Lower lobe of right lung (tissue), 2 donors: ENCODE results near the gene OR56B1. TPM values are rescaled to one million over a fixed set of nuclear protein-coding genes. Genes with fewer than 3 reads are reported as not detected.

Experiments
- ATAC-seq, 2 donors: fragments of 200-7000 bp; cut with Tn5 transposase; one replicate each; pipeline ENCODE4 v1.9.1; 2020 to 2022; ENCODE audit warnings: mild to moderate bottlenecking in 2 of 2, moderate library complexity in 2 of 2
- DNase-seq: peaks from one replicate; pipeline ENCODE4 v3.0.0-alpha.2; 2020
- H3K27ac ChIP-seq: fragments of 200-600 bp; one replicate; pipeline ENCODE4 v1.8.0; 2022
- H3K27me3 ChIP-seq: fragments of 200-600 bp; one replicate; pipeline ENCODE4 v1.8.0; 2022; ENCODE audit warnings: low read depth
- H3K36me3 ChIP-seq: fragments of 200-600 bp; one replicate; pipeline ENCODE4 v1.8.0; 2022; ENCODE audit warnings: mild to moderate bottlenecking
- H3K4me1 ChIP-seq: fragments of 200-600 bp; one replicate; pipeline ENCODE4 v1.8.0; 2022
- H3K4me3 ChIP-seq: fragments of 200-600 bp; one replicate; pipeline ENCODE4 v1.8.0; 2022; ENCODE audit warnings: mild to moderate bottlenecking
- H3K9me3 ChIP-seq: fragments of 200-600 bp; one replicate; pipeline ENCODE4 v1.8.0; 2022
- CTCF ChIP-seq: fragments of 200-600 bp; IDR thresholded peaks from one replicate; pipeline ENCODE4 v1.8.0; 2022; ENCODE audit warnings: antibody characterized with exemption, mild to moderate bottlenecking
- intact Hi-C: fragments of 100-400 bp; cut with DNase I; formaldehyde crosslinking; loops from one replicate; pipeline ENCODE4 v1.11.0; 2022
- total RNA-seq: library from RNA; stranded (reverse); fragmentation: NEBNext Ultra II Directional; extraction: Animal tissue kit (Norgen Biotek cat#: 25700); gene quantifications from one replicate; pipeline ENCODE4 v1.2.1, GENCODE V29; 2021
- donor health status: DM: no; HTN: yes; CAD: no; lungs with severe emphysema.

Gene OR56B1
- total RNA-seq, 1 donor from 2014 or later, result not detected

- no peaks in the 10 kb centered on the region for H3K27me3 ChIP-seq
- intact Hi-C loops, result no loop called here
- peaks cover 92% of the 10 kb centered on the region for H3K36me3 ChIP-seq
- H3K4me1 ChIP-seq, result peaks cover 16% of the 10 kb centered on the region
- H3K9me3 ChIP-seq, result no peaks in the 10 kb centered on the region
- H3K4me3 ChIP-seq, result no peak overlapping the region
- no peak overlapping the region for H3K27ac ChIP-seq
- TF ChIP-seq CTCF, result no peak
- ATAC-seq (peak in 1 of 2 donors; percentile 23), DNase-seq (no peak)
Observed at GRCh38 chr11:5700421-5701054, 35.7 kb upstream of the OR56B1 start.

DNA sequence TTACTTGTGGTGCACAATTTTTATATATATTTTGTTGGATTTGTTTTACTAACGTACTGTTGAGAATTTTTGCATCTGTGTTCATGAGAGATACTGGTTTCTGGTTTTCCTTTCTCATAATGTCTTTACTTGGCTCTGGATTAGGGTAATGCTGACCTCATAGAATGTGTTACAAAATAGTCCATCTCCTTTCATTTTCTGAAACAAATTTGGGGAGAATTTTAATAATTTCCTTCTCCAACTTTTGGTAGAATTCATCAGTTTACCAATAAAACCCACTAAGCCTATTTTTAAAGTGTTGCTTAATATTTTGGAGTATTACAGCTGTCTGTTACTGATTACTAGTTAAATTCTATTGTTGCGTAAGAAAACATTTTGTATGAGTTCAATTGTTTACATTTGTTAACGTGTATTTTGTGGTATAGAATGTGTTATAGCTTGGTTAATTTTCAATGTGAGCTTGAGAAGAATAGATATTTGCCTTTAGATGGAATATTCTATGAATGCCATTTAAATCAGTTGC is 35.1 kb upstream of the OR56B1 start:
- H3K4me1 ChIP-seq, result peaks cover 11% of the 10 kb centered on the region
- no peak for DNase-seq
- H3K27ac ChIP-seq, result no peak overlapping the region
- intact Hi-C loops, result no loop called here
- no peak for ATAC-seq
- no peaks in the 10 kb centered on the region for H3K27me3 ChIP-seq
- no peak overlapping the region for H3K4me3 ChIP-seq
- H3K9me3 ChIP-seq, result no peaks in the 10 kb centered on the region
- peaks cover 92% of the 10 kb centered on the region for H3K36me3 ChIP-seq
- TF ChIP-seq CTCF, result no peak

DNA sequence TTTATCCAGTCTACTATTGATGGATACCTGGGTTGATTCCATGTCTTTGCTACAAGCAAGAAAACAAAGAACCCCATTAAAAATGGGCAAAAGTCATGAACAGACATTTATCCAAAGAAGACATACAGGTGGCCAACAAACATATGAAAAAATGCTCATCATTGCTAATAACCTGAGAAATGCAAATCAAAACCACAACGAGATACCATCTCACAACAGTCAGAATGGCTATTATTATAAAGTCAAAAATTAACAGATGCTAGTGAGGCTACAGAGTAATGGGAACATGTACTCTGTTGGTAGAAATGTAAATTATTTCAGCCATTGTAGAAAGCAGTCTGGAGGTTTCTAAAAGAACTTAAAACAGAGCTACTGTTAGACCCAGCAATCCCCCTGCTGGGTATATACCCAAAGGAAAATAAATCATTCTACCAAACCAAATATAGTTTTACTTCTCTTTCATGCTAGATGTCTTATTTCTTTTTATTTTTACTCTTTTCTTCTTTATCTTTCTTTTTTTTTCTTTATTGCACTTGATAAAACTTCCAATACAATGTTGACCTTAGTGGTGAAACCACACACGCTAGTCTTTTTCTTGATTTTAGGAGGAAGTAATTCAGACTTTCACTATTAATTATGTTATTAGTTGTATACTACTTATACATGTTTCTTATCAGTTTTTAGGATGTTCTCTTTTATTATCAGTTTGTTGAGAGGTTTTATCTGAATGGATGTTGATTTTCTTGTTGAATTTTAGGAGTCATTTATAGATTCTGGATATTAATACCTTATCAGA is 32.3 kb upstream of the OR56B1 start:
- Histone ChIP-seq H3K27ac (no peak overlapping the region), H3K27me3 (no peaks in the 10 kb centered on the region), H3K4me3 (no peak overlapping the region), H3K4me1 (peaks cover 9% of the 10 kb centered on the region), H3K36me3 (peaks cover 92% of the 10 kb centered on the region), H3K9me3 (no peaks in the 10 kb centered on the region)
- TF ChIP-seq CTCF, result no peak
- ATAC-seq (no peak), DNase-seq (no peak)
- intact Hi-C loops, result no loop called here

- Histone ChIP-seq H3K9me3 (no peaks in the 10 kb centered on the region), H3K4me1 (peaks cover 9% of the 10 kb centered on the region), H3K4me3 (no peak overlapping the region), H3K27me3 (no peaks in the 10 kb centered on the region), H3K36me3 (peaks cover 93% of the 10 kb centered on the region), H3K27ac (no peak overlapping the region)
- no peak for TF ChIP-seq CTCF
- ATAC-seq, result no peak
- no peak for DNase-seq
- intact Hi-C loops, result no loop called here
Observed at GRCh38 chr11:5705688-5706087, 30.6 kb upstream of the OR56B1 start.

GRCh38 chr11:5712507-5712906 is 23.7 kb upstream of the OR56B1 start:
- ATAC-seq (peak in 1 of 2 donors; percentile 54), DNase-seq (no peak)
- Histone ChIP-seq H3K27ac (no peak overlapping the region), H3K9me3 (no peaks in the 10 kb centered on the region), H3K4me3 (no peak overlapping the region), H3K27me3 (no peaks in the 10 kb centered on the region), H3K4me1 (no peaks in the 10 kb centered on the region), H3K36me3 (peaks cover 44% of the 10 kb centered on the region)
- TF ChIP-seq CTCF, result peak; percentile 35
- intact Hi-C loops, result no loop called here
